Measurements from ENCODE around the gene LGALS3. TPM values are rescaled to one million over a fixed set of nuclear protein-coding genes. Genes with fewer than 3 reads are reported as not detected.

LGALS3 gene
- total and polyA plus RNA-seq, 7 experiments from 2014 or later = 0.35 to 71.7 (median 11.7) TPM

GRCh38 chr14:55123852-55124639, 5.0 kb upstream of the LGALS3 start:
- Histone ChIP-seq H3K4me3 (ENCODE audit: low read length) (no peak overlapping the region), H3K4me1 (ENCODE audit: control insufficient read depth in 2 of 2, insufficient read depth in 2 of 2, low read length in 2 of 2) (peaks cover 0 to 8% of the 10 kb centered on the region in 2 donors), H3K36me3 (ENCODE audit: control insufficient read depth in 2 of 3, insufficient read depth in 3 of 3, low read length in 3 of 3) (no peaks in the 10 kb centered on the region), H3K9me3 (ENCODE audit: control insufficient read depth in 2 of 3, low read length in 3 of 3) (no peaks in the 10 kb centered on the region), H3K27me3 (ENCODE audit: control insufficient read depth in 2 of 2, insufficient read depth in 2 of 2, low read length in 2 of 2) (no peaks in the 10 kb centered on the region), H3K27ac (ENCODE audit: low read depth, low read length) (no peak overlapping the region)
- H3K4me1 Mint-ChIP-seq = peaks cover 0 to 25% (median 6%) of the 10 kb centered on the region in 7 donors
- no peak overlapping the region for H3K4me3 Mint-ChIP-seq
- DNase-seq = no peak
- ChIA-PET POLR2A (no interaction called here), CTCF (interaction anchor here (0.8 kb wide), 1 partner anchor 29 kb away, joined by 3 read pairs; no protein-coding TSS in a partner anchor)
- no peak overlapping the region for H3K27ac Mint-ChIP-seq
- peaks cover 13 to 52% (median 19%) of the 10 kb centered on the region in 5 donors for H3K27me3 Mint-ChIP-seq
- no peaks in the 10 kb centered on the region for H3K36me3 Mint-ChIP-seq
- peaks cover 0 to 2% (median 0%) of the 10 kb centered on the region in 11 donors for H3K9me3 Mint-ChIP-seq
- no peak for ATAC-seq
- intact Hi-C loops (cut with micrococcal nuclease) = no loop called here

GRCh38 chr14:55124774-55125386, 4.2 kb upstream of the LGALS3 start:
- ChIA-PET POLR2A (no interaction called here), CTCF (interaction anchor here (0.8 kb wide), 1 partner anchor 28 kb away, joined by 3 read pairs; no protein-coding TSS in a partner anchor)
- H3K4me1 ChIP-seq (ENCODE audit: control insufficient read depth in 2 of 2, insufficient read depth in 2 of 2, low read length in 2 of 2) = peaks cover 0 to 11% of the 10 kb centered on the region in 2 donors
- H3K9me3 ChIP-seq (ENCODE audit: control insufficient read depth in 2 of 3, low read length in 3 of 3) = no peaks in the 10 kb centered on the region
- peaks cover 13 to 48% (median 20%) of the 10 kb centered on the region in 5 donors for H3K27me3 Mint-ChIP-seq
- DNase-seq = no peak
- peaks cover 0 to 2% (median 0%) of the 10 kb centered on the region in 11 donors for H3K9me3 Mint-ChIP-seq
- intact Hi-C loops (cut with micrococcal nuclease) = no loop called here
- H3K27ac Mint-ChIP-seq = no peak overlapping the region
- H3K27me3 ChIP-seq (ENCODE audit: control insufficient read depth in 2 of 2, insufficient read depth in 2 of 2, low read length in 2 of 2) = no peaks in the 10 kb centered on the region
- no peaks in the 10 kb centered on the region for H3K36me3 ChIP-seq (ENCODE audit: control insufficient read depth in 2 of 3, insufficient read depth in 3 of 3, low read length in 3 of 3)
- no peak overlapping the region for H3K27ac ChIP-seq (ENCODE audit: low read depth, low read length)
- H3K4me3 ChIP-seq (ENCODE audit: low read length) = no peak overlapping the region
- ATAC-seq = no peak
- H3K36me3 Mint-ChIP-seq = no peaks in the 10 kb centered on the region
- peaks cover 0 to 23% (median 6%) of the 10 kb centered on the region in 7 donors for H3K4me1 Mint-ChIP-seq
- peak overlapping the region in 1 of 10 donors; percentile 68 for H3K4me3 Mint-ChIP-seq

- H3K27ac Mint-ChIP-seq = no peak overlapping the region
- CTCF ChIA-PET = no interaction called here
These were observed 3.6 kb upstream of the LGALS3 start for GRCh38 chr14:55125403-55125802.

GRCh38 chr14:55126034-55126433, 3.0 kb upstream of the LGALS3 start:
- intact Hi-C loops (cut with micrococcal nuclease) = no loop called here
- Histone ChIP-seq H3K9me3 (ENCODE audit: control insufficient read depth in 2 of 3, low read length in 3 of 3) (no peaks in the 10 kb centered on the region), H3K27me3 (ENCODE audit: control insufficient read depth in 2 of 2, insufficient read depth in 2 of 2, low read length in 2 of 2) (no peaks in the 10 kb centered on the region), H3K4me3 (ENCODE audit: low read length) (no peak overlapping the region), H3K36me3 (ENCODE audit: control insufficient read depth in 2 of 3, insufficient read depth in 3 of 3, low read length in 3 of 3) (no peaks in the 10 kb centered on the region), H3K27ac (ENCODE audit: low read depth, low read length) (no peak overlapping the region), H3K4me1 (ENCODE audit: control insufficient read depth in 2 of 2, insufficient read depth in 2 of 2, low read length in 2 of 2) (peaks cover 0 to 13% of the 10 kb centered on the region in 2 donors)
- no peak for ATAC-seq
- DNase-seq = no peak
- ChIA-PET POLR2A (no interaction called here), CTCF (interaction anchor here (0.5 to 0.6 kb wide), 2 partner anchors 35 to 43 kb away, joined by 3 to 4 read pairs; no protein-coding TSS in a partner anchor)
- peak overlapping the region in 1 of 10 donors; percentile 16 for H3K4me3 Mint-ChIP-seq
- H3K27ac Mint-ChIP-seq = no peak overlapping the region
- H3K4me1 Mint-ChIP-seq = peaks cover 0 to 30% (median 8%) of the 10 kb centered on the region in 7 donors
- peaks cover 17 to 44% (median 28%) of the 10 kb centered on the region in 5 donors for H3K27me3 Mint-ChIP-seq
- peaks cover 0 to 2% (median 0%) of the 10 kb centered on the region in 5 donors for H3K36me3 Mint-ChIP-seq
- no peaks in the 10 kb centered on the region for H3K9me3 Mint-ChIP-seq

More at GRCh38 chr14:55125403-55125802, 3.6 kb upstream of the LGALS3 start:
- no peaks in the 10 kb centered on the region for H3K27me3 ChIP-seq (ENCODE audit: control insufficient read depth in 2 of 2, insufficient read depth in 2 of 2, low read length in 2 of 2)
- no peak overlapping the region for H3K27ac ChIP-seq (ENCODE audit: low read depth, low read length)
- H3K36me3 Mint-ChIP-seq = peaks cover 0 to 2% (median 0%) of the 10 kb centered on the region in 5 donors
- H3K4me3 ChIP-seq (ENCODE audit: low read length) = no peak overlapping the region
- intact Hi-C loops (cut with micrococcal nuclease) = no loop called here
- POLR2A ChIA-PET = no interaction called here
- no peaks in the 10 kb centered on the region for H3K9me3 ChIP-seq (ENCODE audit: control insufficient read depth in 2 of 3, low read length in 3 of 3)
- no peaks in the 10 kb centered on the region for H3K9me3 Mint-ChIP-seq
- H3K27me3 Mint-ChIP-seq = peaks cover 17 to 47% (median 24%) of the 10 kb centered on the region in 5 donors
- DNase-seq (no peak), ATAC-seq (peak; percentile 65)
- peaks cover 0 to 27% (median 8%) of the 10 kb centered on the region in 7 donors for H3K4me1 Mint-ChIP-seq
- H3K4me1 ChIP-seq (ENCODE audit: control insufficient read depth in 2 of 2, insufficient read depth in 2 of 2, low read length in 2 of 2) = peaks cover 0 to 13% of the 10 kb centered on the region in 2 donors
- peak overlapping the region in 1 of 10 donors; percentile 68 for H3K4me3 Mint-ChIP-seq
- H3K36me3 ChIP-seq (ENCODE audit: control insufficient read depth in 2 of 3, insufficient read depth in 3 of 3, low read length in 3 of 3) = no peaks in the 10 kb centered on the region

- no peak overlapping the region for H3K27ac ChIP-seq (ENCODE audit: low read depth, low read length)
- ChIA-PET CTCF (interaction anchor here (0.6 kb wide), 1 partner anchor 34 kb away, joined by 3 read pairs; no protein-coding TSS in a partner anchor), POLR2A (no interaction called here)
- Mint-ChIP-seq H3K4me1 (peaks cover 0 to 39% (median 8%) of the 10 kb centered on the region in 7 donors), H3K9me3 (no peaks in the 10 kb centered on the region), H3K27me3 (peaks cover 17 to 48% (median 37%) of the 10 kb centered on the region in 5 donors), H3K4me3 (no peak overlapping the region), H3K27ac (no peak overlapping the region), H3K36me3 (peaks cover 0 to 10% (median 0%) of the 10 kb centered on the region in 5 donors)
- H3K4me3 ChIP-seq (ENCODE audit: low read length) = no peak overlapping the region
- peaks cover 0 to 13% of the 10 kb centered on the region in 2 donors for H3K4me1 ChIP-seq (ENCODE audit: control insufficient read depth in 2 of 2, insufficient read depth in 2 of 2, low read length in 2 of 2)
- no peaks in the 10 kb centered on the region for H3K27me3 ChIP-seq (ENCODE audit: control insufficient read depth in 2 of 2, insufficient read depth in 2 of 2, low read length in 2 of 2)
- ATAC-seq (no peak), DNase-seq (no peak)
- H3K9me3 ChIP-seq (ENCODE audit: control insufficient read depth in 2 of 3, low read length in 3 of 3) = no peaks in the 10 kb centered on the region
- no peaks in the 10 kb centered on the region for H3K36me3 ChIP-seq (ENCODE audit: control insufficient read depth in 2 of 3, insufficient read depth in 3 of 3, low read length in 3 of 3)
- intact Hi-C loops (cut with micrococcal nuclease) = no loop called here
These were observed 2.1 kb upstream of the LGALS3 start for GRCh38 chr14:55126932-55127459.

- Mint-ChIP-seq H3K27me3 (peaks cover 17 to 50% (median 41%) of the 10 kb centered on the region in 5 donors), H3K4me3 (peak overlapping the region in 1 of 10 donors; percentile 76), H3K36me3 (peaks cover 0 to 10% (median 0%) of the 10 kb centered on the region in 5 donors), H3K4me1 (peaks cover 0 to 42% (median 8%) of the 10 kb centered on the region in 7 donors), H3K27ac (no peak overlapping the region), H3K9me3 (no peaks in the 10 kb centered on the region)
- no peak for ATAC-seq
- no peak overlapping the region for H3K27ac ChIP-seq (ENCODE audit: low read depth, low read length)
- POLR2A ChIA-PET = no interaction called here
- no peak for DNase-seq
- no peaks in the 10 kb centered on the region for H3K36me3 ChIP-seq (ENCODE audit: control insufficient read depth in 2 of 3, insufficient read depth in 3 of 3, low read length in 3 of 3)
- H3K4me3 ChIP-seq (ENCODE audit: low read length) = no peak overlapping the region
- peaks cover 0 to 13% of the 10 kb centered on the region in 2 donors for H3K4me1 ChIP-seq (ENCODE audit: control insufficient read depth in 2 of 2, insufficient read depth in 2 of 2, low read length in 2 of 2)
- CTCF ChIA-PET = no interaction called here
- no peaks in the 10 kb centered on the region for H3K27me3 ChIP-seq (ENCODE audit: control insufficient read depth in 2 of 2, insufficient read depth in 2 of 2, low read length in 2 of 2)
- intact Hi-C loops (cut with micrococcal nuclease) = no loop called here
- no peaks in the 10 kb centered on the region for H3K9me3 ChIP-seq (ENCODE audit: control insufficient read depth in 2 of 3, low read length in 3 of 3)
These were observed 1.5 kb upstream of the LGALS3 start for GRCh38 chr14:55127460-55127951.
